HUDEP-2 (cell line): Measurements from ENCODE around the gene STK38L.

Experiments
- DNase-seq, 76 experiments: peaks; one replicate each; lab custom pipeline; 2025; ENCODE audit not compliant: unreplicated experiment in 76 of 76; lab: John Stamatoyannopoulos, UW

STK38L gene

DNA sequence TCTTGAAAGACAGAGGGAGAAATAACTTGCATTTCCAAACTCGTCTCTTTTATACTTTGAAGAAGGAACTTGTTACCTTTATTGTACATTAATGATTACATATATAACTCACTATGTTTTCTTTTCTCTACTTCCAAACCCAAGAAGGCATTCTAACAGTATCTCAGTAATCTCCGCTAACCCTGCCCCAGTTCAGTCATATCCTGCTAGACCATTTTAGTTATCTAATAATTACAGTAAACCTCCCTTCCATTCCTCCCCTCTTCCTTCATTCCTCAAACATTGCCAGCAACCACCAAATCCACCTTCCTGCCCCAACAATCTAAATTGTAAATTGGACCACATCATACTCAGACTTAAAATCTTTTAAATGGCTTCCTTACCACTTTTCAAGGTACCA, 30.6 kb downstream of the STK38L start:
- DNase-seq, result no peak

DNA sequence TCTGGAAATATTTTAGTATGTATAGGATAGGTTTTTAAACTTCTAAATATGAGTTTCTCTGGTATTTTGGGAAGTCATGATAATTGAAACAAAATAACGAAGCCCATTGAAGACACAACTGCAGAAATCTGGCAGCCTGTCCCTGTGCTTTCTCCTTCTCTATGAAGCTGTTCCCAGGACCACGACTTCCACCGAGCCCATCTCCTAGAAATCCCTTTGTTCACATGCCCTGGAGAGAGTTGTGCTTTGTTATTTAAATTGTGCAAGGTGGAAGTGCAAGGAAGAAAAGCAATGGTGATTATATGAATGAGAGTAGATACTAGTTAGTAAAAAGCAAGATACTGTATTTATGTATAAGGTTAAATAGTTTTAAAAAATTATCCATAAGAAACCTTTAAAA, 32.2 kb downstream of the STK38L start:
- DNase-seq, result no peak

DNA sequence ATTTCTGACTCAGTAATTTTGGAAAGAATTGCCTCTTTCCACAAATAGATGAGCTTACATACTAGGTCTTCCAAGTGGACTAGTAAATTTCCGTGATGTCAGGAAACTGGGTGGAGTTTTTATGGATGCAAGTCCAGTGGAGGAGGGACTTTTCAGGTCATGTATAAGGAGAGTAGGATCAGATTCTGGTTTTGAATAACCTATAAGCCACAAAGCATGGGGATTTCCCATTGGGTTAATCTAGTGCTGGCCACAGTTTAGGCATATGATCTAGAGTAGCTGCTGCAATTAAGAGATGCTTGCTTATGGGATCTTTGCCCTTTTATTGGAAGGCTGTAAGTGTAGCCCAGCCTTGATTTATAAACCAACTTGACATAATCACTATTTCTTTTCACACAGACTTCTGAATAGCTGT, 33.8 kb downstream of the STK38L start:
- no peak for DNase-seq

DNA sequence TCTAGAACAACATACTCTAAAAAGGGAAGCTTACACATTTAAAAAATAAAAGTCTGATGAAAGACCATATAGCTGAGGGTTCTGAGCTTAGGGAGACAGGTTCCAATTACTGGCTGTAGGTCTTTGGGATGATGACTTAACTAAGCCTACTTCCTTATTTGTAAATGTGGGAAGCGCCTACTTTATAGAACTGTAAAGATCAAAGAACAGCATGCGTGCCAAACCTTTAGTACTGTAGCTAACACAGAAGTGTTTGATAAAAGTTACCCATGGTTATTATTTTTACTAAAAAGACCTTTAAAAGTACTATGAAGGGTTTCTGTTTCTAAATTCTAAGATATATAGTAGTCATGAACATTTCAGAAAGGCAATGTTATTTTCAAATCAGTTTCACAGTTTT, 35.7 kb downstream of the STK38L start:
- no peak for DNase-seq

DNA sequence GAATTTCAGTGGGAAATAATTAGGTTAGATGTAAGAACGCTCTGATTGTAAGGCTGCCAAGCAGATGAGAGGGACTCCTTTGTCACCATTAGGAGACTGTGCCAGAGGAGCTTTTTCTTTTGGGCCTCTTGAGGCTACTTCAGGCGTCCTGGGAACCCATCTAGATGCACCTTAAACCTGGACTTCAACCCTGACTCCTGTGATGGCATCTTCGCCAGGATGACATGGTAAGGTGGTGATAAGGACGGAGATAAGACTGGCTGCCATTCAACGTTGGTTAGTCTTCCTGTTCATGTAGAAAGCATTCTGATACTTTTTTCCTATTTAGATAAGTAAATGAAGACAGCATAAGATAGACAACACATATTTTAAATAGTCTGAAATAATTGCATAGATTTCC, 36.3 kb downstream of the STK38L start:
- DNase-seq, result no peak

DNA sequence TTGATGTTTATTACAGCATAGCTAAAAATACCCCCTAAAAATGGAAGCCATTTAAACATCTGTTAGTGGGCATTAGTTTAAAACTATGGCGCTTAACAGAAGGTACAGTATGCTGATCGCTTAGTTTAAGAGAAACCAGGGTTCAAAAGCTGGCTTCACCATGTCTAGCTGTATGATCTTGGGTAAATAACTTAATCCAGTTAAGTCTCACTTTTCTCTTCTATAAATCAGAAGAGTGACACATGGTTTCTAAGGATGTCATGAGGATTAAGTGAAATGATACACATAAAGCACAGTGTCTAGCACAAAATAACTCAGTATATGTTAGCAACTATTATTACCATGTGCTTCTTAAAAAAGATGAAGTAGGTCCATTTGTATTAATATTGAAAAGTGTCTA, 38.7 kb downstream of the STK38L start:
- DNase-seq, result no peak

DNA sequence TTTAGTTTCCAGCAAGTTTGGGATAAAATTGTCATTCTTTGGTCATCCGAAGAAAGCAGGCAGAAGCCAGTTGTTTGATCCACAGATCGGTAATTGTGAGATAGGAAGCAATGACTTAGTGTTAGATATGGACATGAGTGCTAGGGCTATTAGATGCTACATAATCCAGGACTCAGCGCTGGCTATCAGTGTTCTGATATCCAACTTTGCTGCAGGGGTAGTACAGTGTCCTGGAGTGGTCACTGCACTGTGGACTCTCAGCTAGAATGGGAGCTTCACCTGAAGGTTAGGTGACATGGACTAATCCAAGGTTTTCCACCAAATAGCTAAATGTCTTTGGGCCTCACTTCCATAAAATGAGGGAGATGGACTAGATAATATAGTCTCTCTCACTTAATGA, 39.9 kb downstream of the STK38L start:
- no peak for DNase-seq

DNA sequence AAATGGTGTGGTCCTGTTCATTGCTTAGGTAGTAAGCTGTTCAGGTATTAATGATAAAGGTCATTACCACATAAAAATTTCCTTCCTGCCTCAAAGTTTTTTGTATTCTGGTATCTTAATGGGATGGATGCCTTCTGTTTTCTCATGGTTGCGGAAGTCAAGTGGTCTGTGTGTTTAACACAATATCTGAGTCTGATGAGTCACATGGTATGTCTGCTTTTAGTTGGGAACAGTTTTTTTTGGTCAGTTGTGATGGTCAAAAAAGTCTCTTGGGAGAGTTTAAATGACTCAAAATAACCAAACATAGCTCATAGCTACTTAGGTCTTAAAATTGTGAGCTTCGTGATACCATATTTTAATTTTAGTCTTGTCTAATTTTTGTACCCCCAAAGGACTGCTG, 40.7 kb downstream of the STK38L start:
- DNase-seq, result no peak

DNA sequence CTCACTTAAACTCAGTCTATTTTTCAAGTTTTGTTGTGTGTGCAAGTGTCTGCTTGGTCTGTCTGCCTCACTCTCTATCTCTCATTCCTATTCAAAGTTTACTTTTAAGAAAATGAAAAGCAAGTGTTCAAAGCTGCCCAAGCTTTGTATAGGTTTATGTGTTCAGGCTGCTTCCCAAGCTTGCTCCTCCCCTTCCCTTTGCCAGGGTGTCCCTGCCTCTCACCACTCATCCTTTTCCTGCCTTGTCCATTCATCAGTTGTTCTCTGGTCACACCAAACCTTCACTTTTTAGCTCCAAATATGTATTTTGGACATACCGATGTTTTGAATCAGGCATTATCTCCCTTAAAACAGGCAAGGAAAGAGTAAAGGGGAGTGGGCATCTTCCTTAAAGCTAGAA, 41.3 kb downstream of the STK38L start:
- no peak for DNase-seq

DNA sequence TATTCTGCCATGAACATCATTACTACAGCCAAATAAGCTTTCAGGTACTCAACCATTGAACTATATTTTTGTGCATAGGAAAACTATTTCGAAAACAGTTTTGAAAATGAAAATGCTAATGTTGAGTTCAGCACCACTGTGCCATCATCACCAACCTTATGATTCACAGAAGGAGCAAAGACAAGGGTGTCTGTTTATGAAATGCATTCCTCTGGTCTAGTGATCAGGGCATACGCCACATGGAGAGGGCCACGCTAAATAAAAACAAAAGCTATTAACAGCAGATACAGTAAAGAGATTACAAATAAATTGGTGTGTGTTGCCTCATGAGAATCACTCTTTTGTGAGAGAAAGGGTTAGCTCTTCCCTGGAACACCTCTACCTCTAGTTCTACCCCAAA, 45.3 kb downstream of the STK38L start:
- DNase-seq, result no peak

DNA sequence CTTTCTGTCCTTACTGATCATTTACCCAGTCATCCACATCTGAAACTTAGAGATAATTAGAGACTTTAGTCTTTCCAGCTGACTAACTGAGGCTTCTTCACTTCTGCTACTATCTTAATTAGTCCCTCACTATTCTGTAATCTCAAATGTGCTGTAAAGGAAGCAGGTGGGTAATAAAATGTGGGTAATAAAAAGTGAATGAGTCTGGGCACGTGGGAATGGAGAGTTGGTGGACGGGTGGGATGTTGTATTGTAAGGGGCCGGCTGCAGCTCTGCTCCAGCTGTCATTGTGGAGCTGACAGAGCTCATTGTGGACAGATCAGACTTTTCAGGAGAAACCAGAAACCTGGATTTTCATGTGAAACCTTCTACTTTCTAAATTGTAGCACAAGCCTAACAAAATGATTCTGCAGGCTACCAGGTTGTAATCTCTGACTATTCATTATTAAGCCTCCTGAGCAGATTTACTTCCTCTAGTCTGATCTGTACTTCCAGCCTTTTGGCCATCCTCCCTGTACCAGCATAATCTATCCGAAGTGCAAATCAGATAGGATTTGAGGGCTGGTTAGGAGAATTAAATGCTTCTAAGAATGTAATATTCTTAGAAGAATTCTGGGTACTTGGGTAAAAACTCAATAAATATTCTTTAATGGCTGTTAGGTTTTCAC, 46.5 kb downstream of the STK38L start:
- DNase-seq, result no peak

DNA sequence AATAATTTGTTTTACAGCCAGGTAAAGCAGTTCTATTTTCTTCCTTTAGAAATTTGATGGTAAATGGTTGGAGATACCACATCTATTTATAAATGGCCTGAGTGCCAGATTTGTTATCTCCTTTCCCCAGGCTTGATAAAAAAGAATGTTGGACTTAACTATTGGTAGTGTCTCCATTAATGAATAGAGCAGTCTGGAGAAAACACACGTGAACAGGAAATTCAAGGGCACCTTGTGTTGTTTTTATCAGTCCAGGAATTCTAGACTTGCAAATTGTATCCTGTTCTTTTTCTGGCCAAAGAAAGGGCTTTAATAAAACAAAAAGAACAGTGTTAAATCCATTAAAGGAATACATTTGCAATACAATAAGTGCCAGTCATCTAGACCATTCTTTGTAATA, 47.8 kb downstream of the STK38L start:
- no peak for DNase-seq

DNA sequence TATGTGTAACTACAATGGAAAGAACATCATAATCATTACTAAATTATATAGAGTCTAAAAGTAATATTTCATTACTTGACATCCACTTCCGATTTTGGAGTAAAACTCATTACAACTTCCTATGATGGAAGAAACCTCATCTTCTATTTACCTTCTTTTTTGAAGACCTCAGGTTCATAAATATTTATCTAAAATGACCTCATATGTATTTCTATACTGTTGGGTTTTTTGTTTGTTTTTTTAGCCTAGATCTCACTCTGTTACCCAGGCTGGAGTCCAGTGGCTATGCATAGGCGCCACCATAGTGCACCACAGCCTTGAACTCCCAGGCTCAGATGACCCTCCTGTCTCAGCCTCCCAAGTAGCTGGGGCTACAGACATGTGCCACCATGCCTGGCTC, 48.6 kb downstream of the STK38L start:
- no peak for DNase-seq

DNA sequence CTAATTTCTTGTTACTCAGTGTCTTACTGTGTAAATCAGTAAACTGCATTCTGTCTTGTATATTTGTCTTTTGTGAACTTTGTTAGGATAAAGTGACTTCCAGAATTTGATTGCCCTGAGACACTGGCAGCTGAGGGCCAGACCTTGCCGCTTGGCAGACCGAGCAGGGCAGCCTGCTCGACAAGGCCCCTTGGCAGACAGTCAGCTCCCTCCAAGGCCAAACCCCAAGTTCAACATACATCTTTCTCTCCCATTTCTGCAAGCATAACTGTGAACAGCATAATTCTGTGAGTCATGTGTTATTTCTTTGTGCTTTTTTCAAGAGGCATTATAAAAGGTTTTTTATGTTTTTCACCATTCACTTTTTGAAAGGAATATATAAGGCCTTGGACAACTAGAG, 49.4 kb downstream of the STK38L start:
- no peak for DNase-seq

DNA sequence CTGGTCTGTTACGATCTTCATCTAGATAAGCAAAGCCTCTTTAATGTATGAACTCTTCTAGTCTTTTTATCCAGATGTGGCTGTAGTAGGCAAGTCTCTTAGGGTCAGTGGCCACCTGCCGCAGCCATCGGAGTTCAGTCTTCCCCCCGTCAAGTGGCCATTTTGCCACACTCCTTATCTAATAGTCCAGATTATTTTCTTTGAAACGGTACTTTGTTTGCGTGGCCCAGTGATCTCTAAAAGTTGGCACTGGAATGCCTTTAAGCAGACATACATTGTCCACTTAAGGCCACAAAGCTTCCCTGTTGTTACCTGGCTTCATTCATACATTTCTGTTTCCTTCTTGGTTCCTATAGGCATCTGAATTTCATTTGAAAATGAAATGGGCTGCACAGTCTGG, 52.6 kb downstream of the STK38L start:
- DNase-seq, result no peak

DNA sequence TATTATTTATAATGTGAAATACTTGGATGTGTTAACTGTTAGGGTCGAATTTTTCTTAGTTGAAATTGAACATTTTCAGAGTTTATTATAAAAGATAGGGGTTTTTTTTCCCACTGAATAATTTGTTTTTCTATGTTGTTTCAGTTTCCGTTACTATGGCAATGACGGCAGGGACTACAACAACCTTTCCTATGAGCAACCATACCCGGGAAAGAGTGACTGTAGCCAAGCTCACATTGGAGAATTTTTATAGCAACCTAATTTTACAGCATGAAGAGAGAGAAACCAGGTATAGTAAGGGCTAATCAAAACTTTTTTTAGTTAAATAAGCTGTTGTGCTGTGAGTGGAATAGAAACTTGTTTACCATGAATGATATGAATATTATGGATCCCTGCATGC, 53.5 kb downstream of the STK38L start:
- no peak for DNase-seq

DNA sequence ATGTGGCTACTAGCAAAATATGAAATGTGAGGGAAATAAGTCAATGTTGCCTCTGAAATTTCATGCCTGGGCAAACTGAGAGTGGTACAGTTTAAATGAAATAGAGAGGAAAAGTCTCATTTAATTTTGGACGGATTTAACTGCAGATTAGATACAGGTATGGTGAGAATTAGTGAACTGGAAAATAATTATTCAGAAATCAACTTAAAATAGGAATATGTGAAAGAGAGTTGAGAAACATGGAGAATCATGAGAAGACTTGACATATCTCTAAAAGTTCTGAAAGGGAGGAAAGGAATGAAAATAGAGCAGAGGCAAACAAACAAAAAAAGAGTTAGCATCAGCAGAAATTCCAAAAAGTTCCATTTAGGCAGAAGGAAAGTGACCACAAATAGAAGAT, 55.0 kb downstream of the STK38L start:
- DNase-seq, result no peak

DNA sequence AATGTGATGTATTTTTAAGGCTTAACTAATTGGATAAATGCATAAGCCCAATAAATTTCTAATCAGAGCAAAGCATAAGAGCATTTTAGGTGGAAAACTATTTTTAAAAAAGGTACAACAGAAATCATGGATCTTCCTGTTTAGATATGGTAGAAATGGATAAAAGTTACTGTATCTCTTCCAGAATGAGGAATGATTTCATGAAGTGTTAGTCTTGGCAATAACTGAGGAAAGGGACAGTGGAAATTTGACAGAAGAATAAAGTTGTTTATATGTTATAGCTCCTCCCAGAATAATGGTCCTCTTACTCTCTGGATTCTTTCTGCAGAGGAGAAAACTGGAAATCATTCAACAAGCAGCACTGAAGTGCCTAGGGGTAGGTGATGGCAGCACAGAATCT, 56.1 kb downstream of the STK38L start:
- no peak for DNase-seq

DNA sequence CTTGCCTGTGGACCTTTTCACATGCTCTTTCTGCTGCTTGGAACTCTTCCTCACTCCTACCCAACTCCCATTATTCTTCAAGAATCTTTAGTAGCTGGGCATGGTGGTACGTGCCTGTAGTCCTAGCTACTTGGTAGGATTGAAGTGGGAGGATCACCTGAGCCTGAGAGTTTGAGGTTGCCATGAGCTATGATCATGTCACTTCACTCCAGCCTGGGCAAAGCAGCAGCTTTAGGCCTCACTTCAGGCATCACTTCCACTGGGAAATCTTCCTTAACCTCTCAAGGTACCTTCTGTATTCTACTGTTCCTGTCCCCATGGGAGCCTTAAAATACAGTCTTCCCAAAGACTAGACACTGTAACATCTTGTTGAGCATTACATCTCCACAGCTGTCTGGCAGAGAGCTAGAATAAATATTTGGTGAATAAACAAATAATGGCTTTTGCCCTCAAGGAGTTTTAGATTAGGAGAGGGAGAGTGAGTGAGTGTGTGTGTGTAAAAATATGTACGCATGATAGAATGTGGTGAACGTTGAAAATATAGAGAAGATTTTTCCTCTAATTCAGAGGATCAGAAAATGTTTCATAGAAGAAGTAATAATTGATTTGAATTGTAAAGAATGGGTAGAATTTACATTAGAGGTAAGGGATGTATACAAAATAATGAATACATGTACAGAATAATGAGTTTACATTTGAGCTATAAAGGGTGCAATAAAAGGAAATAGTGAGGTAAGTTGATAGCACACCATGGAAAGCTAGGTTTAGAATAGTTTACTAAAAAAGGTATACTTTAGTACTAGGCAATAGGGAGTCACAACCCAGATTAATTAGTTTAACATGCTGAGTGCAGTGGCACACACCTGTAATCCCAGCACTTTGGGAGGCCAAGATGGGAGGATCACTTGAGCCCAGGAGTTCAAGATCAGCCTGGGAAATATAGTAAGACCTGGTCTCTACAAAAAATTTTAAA, 59.3 kb downstream of the STK38L start:
- DNase-seq, result no peak

DNA sequence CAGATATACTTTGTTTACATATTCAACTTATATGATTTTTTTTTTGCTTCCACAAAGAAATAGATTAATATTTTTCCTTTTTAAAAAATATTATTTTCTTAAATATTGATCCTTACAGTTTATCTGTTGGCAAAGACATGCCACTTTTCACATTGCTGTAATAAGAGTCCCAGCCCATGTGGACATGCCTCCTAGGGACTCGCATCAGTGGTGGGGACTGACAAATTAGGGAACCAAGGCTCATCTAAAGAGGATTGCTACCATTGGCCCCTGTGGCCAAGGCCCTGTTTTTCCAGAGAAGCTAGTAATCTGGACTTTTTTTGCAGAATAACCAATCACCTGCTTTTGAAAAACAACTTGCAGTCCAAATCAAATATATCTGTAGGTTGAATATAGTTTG, 60.8 kb downstream of the STK38L start:
- DNase-seq, result no peak

DNA sequence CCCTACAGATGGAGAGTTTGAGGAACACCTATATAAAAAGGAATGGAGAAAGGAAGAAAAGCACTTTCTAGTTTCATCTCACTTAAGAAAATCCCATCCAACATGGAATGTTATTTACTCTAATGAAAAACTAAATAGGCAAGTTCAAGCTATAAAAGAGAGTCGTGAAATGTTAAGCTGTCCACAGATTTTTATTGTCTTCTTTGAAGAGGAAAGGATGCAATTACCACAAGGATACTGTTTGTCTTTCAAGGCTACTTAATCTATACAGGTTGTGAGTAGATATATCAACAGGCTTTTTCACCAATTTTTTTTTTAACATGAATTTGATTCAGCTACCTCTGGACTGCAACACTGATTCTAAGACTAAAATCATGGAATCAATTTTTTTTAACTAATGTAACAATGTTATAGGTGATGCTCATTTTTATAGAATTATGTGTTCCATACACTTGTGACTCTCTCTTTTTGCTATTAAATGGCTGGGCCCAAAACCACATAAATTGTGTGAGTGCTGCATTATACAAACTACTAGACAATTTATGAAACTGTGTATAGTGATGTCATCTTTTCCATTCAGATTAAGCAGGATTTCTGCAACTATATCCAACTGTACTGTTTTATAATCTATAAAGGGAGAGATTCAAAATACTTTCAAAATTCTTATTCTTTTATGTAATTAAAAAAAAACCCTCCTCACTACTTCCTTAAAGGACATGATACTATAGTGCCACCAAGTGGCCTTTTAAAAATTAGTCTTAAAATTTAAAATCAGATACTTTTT, 61.8 kb downstream of the STK38L start:
- peak in 1 of 76 experiments; percentile 20 for DNase-seq
